GM15510 (cell line): ENCODE measurements around the gene FAM217A.
A peak's percentile ranks its signal among the peaks of the same experiment; 100 is the strongest.

ENCODE experiments used
- POLR2A ChIP-seq: IDR thresholded peaks from 3 replicates; pipeline ENCODE4 v1.6.1; 2011; ENCODE audit warnings: borderline replicate concordance; ENCODE audit not compliant: insufficient read length; ENCODE audit errors: extremely low read depth

FAM217A gene

GRCh38 chr6:4055420-4056041 lies 23.4 kb downstream of the FAM217A start:
- no peak for TF ChIP-seq POLR2A

GRCh38 chr6:4049246-4049645 lies 29.7 kb downstream of the FAM217A start:
- TF ChIP-seq POLR2A: no peak

DNA sequence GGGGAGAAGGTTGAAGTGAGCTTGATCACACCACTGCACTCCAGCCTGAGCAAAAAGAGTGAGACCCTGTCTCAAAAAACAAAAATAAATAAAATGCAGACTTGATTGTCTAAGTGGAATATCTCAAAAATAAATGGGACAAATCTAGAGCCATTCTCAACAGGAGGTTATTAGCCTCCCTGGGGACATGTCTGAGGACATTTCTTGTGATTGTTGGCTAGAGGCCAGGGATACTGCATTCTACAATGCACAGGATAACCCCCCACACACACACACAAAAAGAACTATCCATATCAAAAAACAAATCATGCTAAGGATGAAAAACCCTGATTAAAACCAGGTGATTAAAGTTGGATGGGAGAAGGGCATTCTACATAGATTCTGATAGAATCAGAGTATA lies 37.5 kb downstream of the FAM217A start:
- TF ChIP-seq POLR2A: no peak

- TF ChIP-seq POLR2A: no peak
Observed at GRCh38 chr6:4039348-4039747, 39.6 kb downstream of the FAM217A start.

GRCh38 chr6:4036581-4036980 lies 42.4 kb downstream of the FAM217A start:
- no peak for TF ChIP-seq POLR2A

- no peak for TF ChIP-seq POLR2A
Observed at GRCh38 chr6:4032475-4032874, 46.5 kb downstream of the FAM217A start.

DNA sequence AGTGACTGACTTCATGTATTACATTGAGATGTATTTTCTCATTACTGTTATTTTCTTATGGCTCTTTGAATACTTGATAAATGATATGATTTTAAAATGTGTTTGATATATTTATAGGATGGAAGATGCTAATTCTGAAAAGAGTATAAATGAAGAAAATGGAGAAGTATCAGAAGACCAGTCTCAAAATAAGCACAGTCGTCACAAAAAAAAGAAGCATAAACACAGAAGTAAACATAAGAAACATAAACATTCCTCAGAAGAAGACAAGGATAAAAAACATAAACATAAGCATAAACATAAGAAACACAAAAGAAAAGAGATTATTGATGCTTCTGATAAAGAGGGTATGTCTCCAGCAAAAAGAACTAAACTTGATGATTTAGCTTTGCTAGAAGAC lies 47.5 kb downstream of the FAM217A start:
- TF ChIP-seq POLR2A: no peak

- no peak for TF ChIP-seq POLR2A
Observed at GRCh38 chr6:4030669-4031068, 48.3 kb downstream of the FAM217A start.

DNA sequence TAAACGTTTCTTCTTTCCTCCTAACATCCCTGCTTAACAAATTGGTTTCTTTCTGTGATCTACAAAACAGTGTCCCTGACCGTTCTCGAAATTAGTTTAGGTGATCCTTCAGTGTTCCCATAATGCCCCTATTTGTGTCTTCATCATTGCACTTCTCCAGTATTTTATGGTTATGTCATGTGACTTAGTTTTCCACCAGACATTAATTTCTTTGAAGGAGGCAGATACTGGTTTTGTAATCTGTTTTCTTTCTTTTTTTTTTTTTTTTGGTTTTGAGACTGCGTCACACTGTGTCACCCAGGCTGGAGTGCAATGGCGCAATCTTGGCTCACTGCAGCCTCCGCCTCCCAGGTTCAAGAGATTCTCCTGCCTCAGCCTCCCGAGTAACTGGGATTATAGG lies 49.2 kb downstream of the FAM217A start:
- no peak for TF ChIP-seq POLR2A

- TF ChIP-seq POLR2A: no peak
Observed at GRCh38 chr6:4028051-4028450, 50.9 kb downstream of the FAM217A start.

GRCh38 chr6:4025681-4026080 lies 53.3 kb downstream of the FAM217A start:
- no peak for TF ChIP-seq POLR2A

GRCh38 chr6:4023240-4023639 lies 55.7 kb downstream of the FAM217A start:
- no peak for TF ChIP-seq POLR2A

- TF ChIP-seq POLR2A: no peak
Observed at GRCh38 chr6:4021854-4022695, 56.9 kb downstream of the FAM217A start.

GRCh38 chr6:4021133-4021853 lies 57.6 kb downstream of the FAM217A start:
- peak; percentile 72 for TF ChIP-seq POLR2A

- TF ChIP-seq POLR2A: no peak
Observed at GRCh38 chr6:4020822-4021132, 58.2 kb downstream of the FAM217A start.

DNA sequence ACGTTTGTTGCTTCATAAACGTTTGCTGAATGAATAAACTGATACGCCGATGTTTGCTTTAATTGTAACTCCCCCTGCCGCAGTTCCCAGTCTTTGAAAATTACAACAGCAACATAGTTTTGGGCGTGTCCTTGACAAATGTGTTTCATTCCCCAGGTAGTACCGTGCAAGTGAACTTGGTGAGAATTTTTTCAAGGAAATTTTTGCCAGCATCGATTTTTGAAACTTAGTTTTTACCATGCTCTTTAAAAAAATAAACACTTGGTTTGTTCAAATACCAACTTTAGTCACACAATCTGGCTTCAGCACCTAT lies 60.1 kb downstream of the FAM217A start:
- TF ChIP-seq POLR2A: no peak
